ENCODE measurements around the gene GNA12.
"Not testable (repeated sequence)": the region's sequence is repeated elsewhere in the genome, so short reads cannot be mapped to it uniquely, and the experiment has no call there.

Gene GNA12

GRCh38 chr7:2864204-2864985 lies 20.3 kb upstream of the GNA12 start:
- DNase-seq: no peak

GRCh38 chr7:2863461-2864066 lies 19.5 kb upstream of the GNA12 start:
- DNase-seq: no peak

GRCh38 chr7:2862831-2863361 lies 18.8 kb upstream of the GNA12 start:
- no peak for DNase-seq

- no peak for DNase-seq
These were observed 17.4 kb upstream of the GNA12 start for GRCh38 chr7:2861509-2861908.

GRCh38 chr7:2860627-2861133 lies 16.6 kb upstream of the GNA12 start:
- DNase-seq: no peak

- no peak for DNase-seq
These were observed 15.8 kb upstream of the GNA12 start for GRCh38 chr7:2859952-2860351.

GRCh38 chr7:2858621-2859020 lies 14.5 kb upstream of the GNA12 start:
- no peak for DNase-seq

GRCh38 chr7:2856388-2857169 lies 12.5 kb upstream of the GNA12 start:
- no peak for DNase-seq

- no peak for DNase-seq
These were observed 11.3 kb upstream of the GNA12 start for GRCh38 chr7:2855386-2855785.

- not testable (repeated sequence) for DNase-seq
These were observed 9.4 kb upstream of the GNA12 start for GRCh38 chr7:2853552-2853951.

GRCh38 chr7:2853147-2853546 lies 9.0 kb upstream of the GNA12 start:
- no peak for DNase-seq

GRCh38 chr7:2851497-2851896 lies 7.4 kb upstream of the GNA12 start:
- DNase-seq: no peak

GRCh38 chr7:2849941-2850766 lies 6.0 kb upstream of the GNA12 start:
- DNase-seq: no peak

GRCh38 chr7:2845034-2845592 lies 1.0 kb upstream of the GNA12 start:
- no peak for DNase-seq

GRCh38 chr7:2843711-2844152 lies 376 bp downstream of the GNA12 start:
- DNase-seq: peak in 1 of 2 experiments; percentile 46

- no peak for DNase-seq
These were observed 870 bp downstream of the GNA12 start for GRCh38 chr7:2843191-2843685.

GRCh38 chr7:2841907-2842306 lies 2.2 kb downstream of the GNA12 start:
- no peak for DNase-seq

GRCh38 chr7:2840458-2840857 lies 3.6 kb downstream of the GNA12 start:
- DNase-seq: no peak

GRCh38 chr7:2838873-2839578 lies 5.1 kb downstream of the GNA12 start:
- DNase-seq: peak in 1 of 2 experiments; percentile 27

- DNase-seq: no peak
These were observed 5.7 kb downstream of the GNA12 start for GRCh38 chr7:2838451-2838850.

- no peak for DNase-seq
These were observed 6.6 kb downstream of the GNA12 start for GRCh38 chr7:2837496-2837895.
